Activated gamma-delta T cell treated with Interleukin-2 at 50 U/mL for 16 hours (primary cell): ENCODE measurements around the gene NPBWR2.
"Not testable (repeated sequence)": the region's sequence is repeated elsewhere in the genome, so short reads cannot be mapped to it uniquely, and the experiment has no call there.

Experiments
- DNase-seq: peaks from one replicate; pipeline ENCODE4 v3.0.0-alpha.2; 2020

The NPBWR2 gene

DNA sequence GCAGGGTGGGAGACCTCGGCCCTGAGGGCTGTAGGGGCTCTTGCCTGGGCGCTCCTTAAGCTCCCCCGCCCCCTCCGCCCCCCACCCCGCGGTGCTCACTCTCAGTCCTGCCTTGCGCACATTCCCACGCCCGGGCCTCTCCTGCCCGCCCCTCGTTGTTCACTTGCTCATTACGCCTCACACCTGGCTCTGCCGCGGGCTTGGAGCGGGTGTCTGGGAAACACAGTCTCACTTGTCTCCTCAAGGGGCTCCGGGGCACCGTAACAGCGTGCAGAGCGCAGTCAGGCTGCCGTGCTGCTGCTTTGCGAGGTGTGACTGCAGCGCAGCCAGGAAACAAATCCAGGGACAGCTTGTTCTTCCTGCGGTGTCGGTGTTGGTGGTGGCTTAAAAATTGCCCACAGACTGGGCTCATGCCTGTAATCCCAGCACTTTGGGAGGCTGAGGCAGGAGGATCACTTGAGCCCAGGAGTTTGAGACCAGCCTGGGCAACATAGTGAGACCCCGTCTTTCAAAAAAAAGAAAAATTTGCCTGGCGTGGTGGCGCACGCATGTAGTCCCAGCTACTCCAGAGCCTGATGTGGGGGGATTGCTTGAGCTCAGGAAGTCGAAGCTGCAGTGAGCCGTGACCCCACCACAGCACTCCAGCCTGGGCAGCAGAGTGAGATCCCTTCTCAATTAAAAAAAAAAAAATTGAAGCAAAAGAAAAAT is 4.6 kb downstream of the NPBWR2 start:
- DNase-seq: no peak

DNA sequence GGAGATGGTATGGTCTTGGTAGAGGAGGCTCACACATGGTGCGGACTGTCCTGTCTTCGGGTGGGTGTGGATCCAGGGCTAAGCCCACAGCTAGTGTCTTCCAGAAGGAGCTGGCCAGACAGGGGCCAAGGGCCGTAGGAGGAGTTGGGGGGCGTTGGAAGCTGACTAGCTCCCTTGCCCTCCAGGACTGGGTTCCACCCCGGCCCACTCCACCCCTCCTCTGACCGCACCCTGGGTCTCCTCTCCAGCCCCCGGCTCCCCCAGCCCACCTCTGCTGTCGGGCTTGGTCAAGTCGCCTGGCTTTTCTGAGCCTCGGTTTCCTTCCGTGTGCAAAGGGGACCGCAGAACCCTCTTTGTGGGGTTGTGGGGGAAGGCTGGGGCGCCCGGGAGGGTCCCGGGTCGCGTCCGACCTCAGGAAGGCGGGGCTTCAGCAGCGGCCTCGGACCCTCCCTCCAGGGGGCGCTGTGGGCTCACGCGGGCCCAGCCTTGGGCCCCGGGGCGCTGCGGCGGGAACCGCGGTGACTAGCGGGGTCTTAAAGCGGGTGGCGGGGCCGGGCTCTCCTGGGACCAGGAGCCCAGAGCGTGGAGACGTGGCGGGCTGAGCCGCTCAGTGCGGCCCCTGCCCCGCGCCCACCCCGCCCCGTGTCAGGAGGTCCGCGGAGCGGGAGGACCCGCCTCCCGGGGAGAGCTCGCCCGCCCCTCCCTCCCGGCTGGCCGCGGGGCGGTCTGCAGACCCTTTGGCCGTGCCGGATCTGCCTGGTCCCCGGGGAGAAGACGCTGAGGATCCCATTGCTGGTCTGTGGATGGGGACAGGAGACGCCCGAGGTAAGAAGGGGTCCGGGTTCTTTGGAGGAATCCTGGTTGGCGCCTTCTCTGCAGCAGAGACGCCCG is 5.4 kb downstream of the NPBWR2 start:
- peak; percentile 64 for DNase-seq

DNA sequence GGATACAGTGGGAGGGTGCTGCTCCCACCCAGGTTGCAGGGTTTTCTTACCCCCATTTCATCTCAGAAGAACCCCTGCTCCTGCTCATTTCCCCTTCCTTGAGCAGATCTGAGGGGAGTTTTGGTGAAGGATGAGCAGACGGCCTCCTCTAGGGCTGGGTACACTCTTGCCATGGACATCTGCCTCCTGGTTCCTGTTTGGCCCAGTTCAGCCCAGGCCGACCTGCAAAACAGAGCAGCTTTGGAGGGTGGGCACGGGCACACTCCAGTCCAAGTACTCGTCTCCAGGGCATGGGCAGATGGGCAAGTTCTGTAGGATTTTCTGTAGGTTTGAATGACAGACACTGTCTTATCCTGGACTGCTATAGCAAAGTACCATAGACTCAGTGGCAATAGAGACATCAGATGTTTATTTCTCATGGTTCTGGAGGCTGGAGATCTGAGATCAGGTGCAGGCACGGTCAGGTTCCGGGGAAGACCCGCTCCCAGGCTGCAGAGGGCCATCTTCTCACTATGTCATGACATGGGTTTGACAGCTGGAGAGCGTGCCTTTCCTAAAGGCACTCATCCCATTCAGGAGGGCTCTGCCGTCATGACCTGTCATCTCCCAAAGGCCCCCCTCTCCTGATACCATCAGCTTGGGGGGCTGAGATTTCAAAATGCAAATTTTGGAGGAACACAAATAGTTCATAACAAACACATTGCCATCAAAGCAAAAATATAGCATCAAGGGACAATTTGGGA is 6.2 kb downstream of the NPBWR2 start:
- DNase-seq: no peak

DNA sequence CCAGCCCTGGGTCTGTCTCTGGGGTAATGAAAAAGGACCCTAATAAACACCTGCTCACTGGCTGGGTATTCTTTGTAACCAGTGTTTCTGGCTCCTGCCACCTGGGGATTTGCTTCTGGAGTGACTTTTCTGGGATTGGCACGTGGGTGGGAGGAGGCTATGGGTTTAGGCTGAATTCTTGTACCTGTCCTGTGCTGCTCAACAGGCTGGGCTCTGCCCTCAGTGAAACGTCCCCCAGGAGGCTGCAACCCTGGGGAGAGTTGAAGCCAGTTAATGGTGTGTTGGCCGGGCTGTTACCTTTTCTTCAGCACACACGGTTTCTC is 6.8 kb downstream of the NPBWR2 start:
- DNase-seq: no peak

- no peak for DNase-seq
Measured at GRCh38 chr20:64099880-64100565, 7.3 kb downstream of the NPBWR2 start.

- no peak for DNase-seq
Measured at GRCh38 chr20:64099086-64099786, 8.1 kb downstream of the NPBWR2 start.

- DNase-seq: no peak
Measured at GRCh38 chr20:64098471-64099013, 8.8 kb downstream of the NPBWR2 start.

- DNase-seq: no peak
Measured at GRCh38 chr20:64096535-64096934, 10.8 kb downstream of the NPBWR2 start.

- no peak for DNase-seq
Measured at GRCh38 chr20:64095927-64096326, 11.4 kb downstream of the NPBWR2 start.

GRCh38 chr20:64095455-64095854 is 11.9 kb downstream of the NPBWR2 start:
- no peak for DNase-seq

DNA sequence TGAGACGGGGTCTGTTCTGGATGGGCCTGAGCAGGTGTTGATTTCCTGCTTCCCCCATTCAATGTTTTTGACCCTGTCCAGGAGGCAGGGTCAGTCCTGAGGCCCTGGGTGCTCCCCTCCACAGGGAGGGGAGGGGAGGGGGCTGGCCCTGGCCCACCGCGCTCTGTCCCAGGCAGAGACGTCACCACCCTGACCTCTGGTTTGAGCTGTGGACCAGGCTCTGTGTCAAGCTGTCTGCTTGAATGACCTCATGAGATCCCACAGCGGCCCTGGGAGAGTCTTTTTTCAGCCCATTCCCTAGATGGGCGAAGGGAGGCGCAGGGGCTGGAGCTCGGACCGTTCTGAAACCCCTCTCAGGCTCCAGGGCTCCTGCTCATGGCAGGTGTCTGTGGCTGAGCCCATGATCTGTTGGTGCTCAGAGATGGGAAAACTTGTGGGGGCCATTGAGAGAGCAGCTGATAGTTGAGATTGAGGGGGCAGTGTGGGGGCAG is 14.3 kb downstream of the NPBWR2 start:
- no peak for DNase-seq

GRCh38 chr20:64092258-64093012 is 14.9 kb downstream of the NPBWR2 start:
- DNase-seq: no peak

DNA sequence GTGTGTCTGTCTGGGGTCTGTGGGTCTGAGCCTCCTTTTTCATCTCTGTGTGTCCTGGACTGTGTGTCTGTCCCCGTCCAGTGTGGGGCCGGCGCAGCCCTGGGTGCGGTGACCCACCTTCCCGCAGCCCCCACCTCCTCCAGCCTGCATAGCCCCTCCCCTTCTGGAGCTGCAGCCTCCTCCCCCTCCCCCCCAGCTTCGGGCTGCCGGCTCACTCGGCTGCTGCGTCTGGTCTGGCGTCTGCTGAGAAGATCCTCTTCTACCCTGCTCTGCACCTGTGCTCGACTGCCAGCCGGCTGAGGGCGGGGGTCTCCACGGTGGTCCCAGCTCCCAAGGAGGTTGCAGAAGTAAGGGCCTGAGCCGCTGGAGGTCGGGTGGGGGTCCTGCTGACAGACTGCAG is 15.6 kb downstream of the NPBWR2 start:
- no peak for DNase-seq

- DNase-seq: no peak
Measured at GRCh38 chr20:64091340-64091739, 16.0 kb downstream of the NPBWR2 start.

DNA sequence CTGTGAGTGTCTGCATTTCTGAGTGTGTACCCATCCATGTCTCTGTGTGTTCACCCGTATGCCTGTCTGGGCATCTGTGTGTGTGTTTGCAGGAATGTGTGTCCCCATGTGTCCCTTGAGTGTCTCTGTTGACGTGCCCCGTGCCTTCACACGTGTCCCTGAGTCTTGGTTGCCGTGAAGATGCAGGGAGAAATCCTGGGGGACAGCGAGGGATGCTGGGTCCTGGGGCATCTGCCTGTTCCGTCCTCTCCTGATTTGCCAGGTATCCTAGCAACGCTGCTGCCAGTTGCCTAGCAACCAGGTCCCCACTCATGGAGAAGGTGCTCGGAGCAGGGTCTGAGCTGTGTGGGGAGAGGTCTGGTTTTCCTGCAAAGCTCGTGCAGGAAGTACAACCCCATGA is 17.2 kb downstream of the NPBWR2 start:
- no peak for DNase-seq

DNA sequence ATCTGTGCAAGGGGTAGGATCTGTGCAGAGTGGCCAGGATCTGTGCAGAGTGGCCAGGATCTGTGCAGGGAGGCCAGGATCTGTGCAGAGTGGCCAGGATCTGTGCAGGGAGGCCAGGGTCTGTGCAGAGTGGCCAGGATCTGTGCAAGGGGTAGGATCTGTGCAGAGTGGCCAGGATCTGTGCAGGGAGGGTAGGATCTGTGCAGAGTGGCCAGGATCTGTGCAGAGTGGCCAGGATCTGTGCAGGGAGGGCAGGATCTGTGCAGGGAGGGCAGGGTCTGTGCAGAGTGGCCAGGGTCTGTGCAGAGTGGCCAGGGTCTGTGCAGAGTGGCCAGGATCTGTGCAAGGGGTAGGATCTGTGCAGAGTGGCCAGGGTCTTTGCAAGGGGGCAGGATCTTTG is 18.8 kb downstream of the NPBWR2 start:
- not testable (repeated sequence) for DNase-seq

- DNase-seq: not testable (repeated sequence)
Measured at GRCh38 chr20:64087226-64087825, 20.0 kb downstream of the NPBWR2 start.

GRCh38 chr20:64086801-64087200 is 20.6 kb downstream of the NPBWR2 start:
- DNase-seq: no peak

DNA sequence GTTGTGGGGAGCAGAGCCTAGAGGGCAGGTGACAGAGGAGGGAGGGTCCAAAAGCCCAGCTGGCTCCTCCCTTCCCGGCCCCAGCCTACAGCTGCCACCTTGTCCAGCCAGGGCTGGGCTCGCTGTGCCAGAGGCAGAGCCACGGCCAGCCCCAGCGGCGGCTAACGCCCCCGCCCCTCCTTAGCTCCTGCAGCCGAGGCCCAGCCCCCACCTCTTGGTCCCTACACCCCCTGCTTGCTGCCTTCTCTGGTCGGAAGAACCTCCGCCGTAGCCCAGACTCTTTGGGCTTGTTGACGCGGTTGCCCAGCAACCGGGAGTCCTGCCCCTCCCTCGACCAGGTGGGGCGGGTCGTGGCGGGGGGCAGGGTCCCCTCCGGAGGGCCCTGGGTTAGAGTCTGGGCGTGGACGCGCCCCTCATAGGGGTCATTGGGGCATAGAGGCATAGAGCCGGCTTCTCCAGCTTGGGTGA is 22.6 kb downstream of the NPBWR2 start:
- DNase-seq: no peak
